HG03196 (cell line): ENCODE measurements around the gene MORF4L1.
A peak's percentile ranks its signal among the peaks of the same experiment; 100 is the strongest.

Source experiments
- ATAC-seq: cut with Tn5 transposase; IDR thresholded peaks from one replicate; pipeline ENCODE4 v1.9.1; 2021; ENCODE audit not compliant: unreplicated experiment

MORF4L1 gene

DNA sequence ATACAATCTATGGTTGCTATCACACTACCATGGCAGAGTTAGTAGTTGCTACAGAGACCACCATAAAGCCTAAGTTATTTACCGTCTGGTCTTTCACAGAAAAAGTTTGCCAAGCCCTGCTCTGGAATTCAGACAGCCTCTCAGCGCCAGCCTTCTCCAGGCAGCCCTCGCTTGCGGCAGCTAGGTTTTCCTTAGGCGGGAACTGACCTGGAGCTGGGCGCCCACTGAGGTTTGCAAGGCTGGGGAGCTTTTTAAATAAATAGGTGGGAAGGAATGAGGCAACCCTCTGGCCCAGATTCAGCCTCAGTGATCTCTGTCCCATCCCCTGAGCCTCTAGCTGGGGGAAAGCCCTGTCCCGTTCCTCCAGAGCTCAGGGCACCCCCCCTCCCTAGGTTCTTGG lies 71.0 kb downstream of the MORF4L1 start:
- ATAC-seq, result no peak

DNA sequence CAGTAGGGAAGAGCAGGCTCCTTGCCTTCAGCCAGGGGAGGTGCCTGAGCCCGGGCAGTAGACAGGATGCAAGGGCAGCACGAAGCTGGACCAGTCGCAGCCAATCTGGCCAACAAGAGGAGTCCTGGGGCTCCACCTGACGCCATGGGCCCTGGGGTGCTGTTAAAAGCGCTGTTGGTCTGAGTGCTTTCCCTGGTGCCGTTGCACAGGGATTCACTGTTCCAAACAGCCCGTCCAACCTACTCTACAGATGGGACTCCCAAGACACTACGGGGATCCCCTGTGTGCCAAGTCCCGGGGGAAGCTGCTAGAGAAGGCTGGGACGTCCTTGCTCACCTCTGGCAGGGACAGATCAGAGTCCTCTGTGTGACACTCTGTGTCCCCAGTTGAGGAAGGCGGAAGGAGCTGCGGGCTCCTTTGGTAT lies 71.5 kb downstream of the MORF4L1 start:
- ATAC-seq, result peak; percentile 7

DNA sequence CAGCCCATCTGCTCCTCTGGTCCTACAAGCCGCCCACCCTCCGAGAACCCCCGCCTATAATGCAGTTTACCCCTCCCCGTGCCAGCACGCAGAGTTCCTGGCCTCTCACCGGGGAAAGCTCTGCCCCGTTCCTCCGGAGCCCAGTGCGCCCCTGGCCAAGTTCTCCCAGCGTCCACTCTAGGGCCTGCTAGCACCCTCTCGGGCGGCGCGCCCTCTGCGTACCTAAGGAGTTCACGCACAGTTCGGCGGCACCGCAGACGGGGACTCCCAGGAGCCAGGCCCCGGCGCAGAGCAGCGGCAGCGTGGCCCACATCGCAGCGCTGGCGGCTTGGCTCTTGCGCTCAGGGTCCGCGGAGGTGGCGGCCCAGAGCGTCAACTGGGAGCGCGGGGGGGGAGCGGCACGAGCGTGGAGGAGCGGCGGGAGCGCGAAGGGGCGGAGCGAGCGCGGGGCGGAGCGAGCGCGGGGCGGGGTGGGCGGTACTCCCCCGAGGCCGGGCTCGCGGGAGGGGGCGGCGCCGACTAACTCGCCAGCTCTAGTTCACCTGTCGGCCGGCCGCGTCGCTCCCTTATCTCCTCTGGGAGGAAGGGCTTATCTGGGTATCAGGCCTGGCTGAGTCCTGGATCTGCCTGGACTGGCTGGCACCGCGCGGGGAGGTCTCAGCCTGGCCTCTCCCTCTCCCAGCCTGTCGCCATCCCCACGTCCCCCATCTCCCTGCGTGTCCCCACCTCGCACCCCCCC lies 72.1 kb downstream of the MORF4L1 start, which contains the start of gene CTSH:
CTSH (minus strand) TSS at position 378 of the 739 bp plus-strand sequence; CDS start at position 313, 65 bp downstream.
- peak; percentile 63 for ATAC-seq

DNA sequence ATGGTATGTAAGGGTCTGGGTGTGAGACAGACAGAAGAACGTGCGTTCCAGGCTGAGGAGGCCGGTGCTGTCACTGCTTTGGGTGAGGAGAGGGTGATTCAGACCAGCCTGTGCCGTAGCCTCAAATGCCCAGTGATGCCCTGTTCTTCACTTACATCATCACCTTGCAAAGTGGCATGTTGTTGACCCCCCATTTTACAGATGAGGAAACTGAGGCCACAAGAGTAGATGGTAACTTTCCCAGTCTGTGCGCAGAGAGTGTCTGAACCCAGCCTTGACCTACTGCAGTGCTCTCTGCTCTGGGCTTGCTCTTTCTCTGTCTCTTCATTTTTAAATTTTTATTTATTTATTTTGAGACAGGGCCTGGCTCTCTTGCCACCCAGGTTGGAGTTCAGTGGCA lies 73.8 kb downstream of the MORF4L1 start:
- ATAC-seq, result no peak

DNA sequence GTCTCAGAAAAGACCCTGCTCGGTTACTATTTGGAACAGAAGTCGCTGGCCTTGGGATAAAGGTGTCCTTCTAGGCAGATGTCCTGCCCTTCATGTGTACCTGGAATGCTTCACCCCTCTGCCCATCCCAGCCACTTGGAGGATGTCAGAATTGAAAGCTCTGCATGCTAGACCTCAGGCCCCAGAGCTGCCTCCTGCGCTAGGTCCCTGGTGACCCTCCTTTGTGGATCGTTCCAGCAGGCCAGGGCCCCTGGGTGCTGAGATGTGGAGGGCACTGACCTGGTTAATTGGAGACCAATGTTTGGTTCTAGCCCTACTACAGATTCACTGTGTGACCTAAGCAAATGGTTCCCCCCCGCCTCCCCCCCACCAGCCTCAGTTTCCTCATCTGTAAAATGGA lies 74.8 kb downstream of the MORF4L1 start:
- ATAC-seq, result no peak
